Liver (tissue), 9 donors: ENCODE measurements around the gene TTLL4. TPM values are rescaled to one million over a fixed set of nuclear protein-coding genes. Genes with fewer than 3 reads are reported as not detected.
A peak's percentile ranks its signal among the peaks of the same experiment; 100 is the strongest.

Source experiments
- DNase-seq: peaks from one replicate; pipeline ENCODE4 v3.0.0-alpha.2; 2017; ENCODE audit warnings: low spot score
- H3K27ac ChIP-seq, 2 donors: one replicate each; pipeline ENCODE4 v1.7.0; 2013; ENCODE audit warnings: inconsistent platforms in 2 of 2, low read length in 2 of 2, control low read depth in 1 of 2, low read depth in 1 of 2, mild to moderate bottlenecking in 1 of 2
- H3K27me3 ChIP-seq, 4 donors: one replicate each; pipeline versions ENCODE4 v1.6.1 to v1.7.0; 2013; ENCODE audit warnings: low read length in 3 of 4, inconsistent platforms in 1 of 4, mild to moderate bottlenecking in 1 of 4, moderate library complexity in 1 of 4; ENCODE audit not compliant: control insufficient read depth in 4 of 4, insufficient read depth in 4 of 4
- H3K36me3 ChIP-seq, 4 donors: one replicate each; pipeline versions ENCODE4 v1.6.1 to v1.7.0; 2013; ENCODE audit warnings: low read length in 3 of 4, mild to moderate bottlenecking in 3 of 4, low read depth in 1 of 4, moderate library complexity in 1 of 4; ENCODE audit not compliant: control insufficient read depth in 4 of 4, insufficient read depth in 3 of 4
- H3K4me1 ChIP-seq, 4 donors: one replicate each; pipeline versions ENCODE4 v1.6.1 to v1.7.0; 2013; ENCODE audit warnings: low read length in 3 of 4, mild to moderate bottlenecking in 3 of 4, moderate library complexity in 1 of 4; ENCODE audit not compliant: control insufficient read depth in 4 of 4, insufficient read depth in 4 of 4
- H3K4me3 ChIP-seq, 3 donors: one replicate each; pipeline versions ENCODE4 v1.6.1 to v1.7.0; 2013; ENCODE audit warnings: low read length in 3 of 3, control low read depth in 1 of 3, low read depth in 1 of 3, mild to moderate bottlenecking in 1 of 3
- H3K9ac ChIP-seq, 2 donors: one replicate each; pipeline ENCODE4 v1.7.0; 2013; ENCODE audit warnings: low read length in 2 of 2, mild to moderate bottlenecking in 2 of 2, moderate library complexity in 2 of 2, control low read depth in 1 of 2, low read depth in 1 of 2
- H3K9me3 ChIP-seq, 4 donors: one replicate each; pipeline versions ENCODE4 v1.6.1 to v1.7.0; 2013; ENCODE audit warnings: low read length in 3 of 4; ENCODE audit not compliant: control insufficient read depth in 4 of 4
- EGR1 ChIP-seq, 2 donors: IDR thresholded peaks; 2 replicates each; pipeline ENCODE4 v1.6.1; 2016 to 2018; ENCODE audit warnings: antibody characterized with exemption in 2 of 2, low read depth in 2 of 2
- FOXA1 ChIP-seq: IDR thresholded peaks from 2 replicates; pipeline ENCODE4 v1.6.1; 2016; ENCODE audit warnings: antibody characterized with exemption
- FOXA2 ChIP-seq: IDR thresholded peaks from 2 replicates; pipeline ENCODE4 v1.6.1; 2016; ENCODE audit warnings: antibody characterized with exemption
- GABPA ChIP-seq, 2 donors: IDR thresholded peaks in 1 of 2; conservative IDR thresholded peaks in 1 of 2; 2 replicates each; pipeline ENCODE4 v1.6.1; 2016; ENCODE audit warnings: antibody characterized with exemption in 2 of 2, mild to moderate bottlenecking in 1 of 2, moderate library complexity in 1 of 2
- HNF4A ChIP-seq, 2 donors: conservative IDR thresholded peaks; 2 replicates each; pipeline ENCODE4 v1.6.1; 2016; ENCODE audit warnings: antibody characterized with exemption in 2 of 2, mild to moderate bottlenecking in 2 of 2
- HNF4G ChIP-seq: IDR thresholded peaks from 2 replicates; pipeline ENCODE4 v1.6.1; 2016; ENCODE audit warnings: antibody characterized with exemption
- JUND ChIP-seq, 2 donors: IDR thresholded peaks; 2 replicates each; pipeline ENCODE4 v1.6.1; 2016; ENCODE audit warnings: antibody characterized with exemption in 2 of 2
- MAX ChIP-seq: IDR thresholded peaks from 2 replicates; pipeline ENCODE4 v1.6.1; 2016; ENCODE audit warnings: antibody characterized with exemption
- NR2F2 ChIP-seq: IDR thresholded peaks from 2 replicates; pipeline ENCODE4 v1.6.1; 2016; ENCODE audit warnings: antibody characterized with exemption
- RAD21 ChIP-seq, 2 donors: IDR thresholded peaks; 2 replicates each; pipeline ENCODE4 v1.6.1; 2016; ENCODE audit warnings: antibody characterized with exemption in 2 of 2, mild to moderate bottlenecking in 2 of 2
- REST ChIP-seq: IDR thresholded peaks from 2 replicates; pipeline ENCODE4 v1.6.1; 2016; ENCODE audit warnings: antibody characterized with exemption, mild to moderate bottlenecking
- RXRA ChIP-seq, 2 donors: IDR thresholded peaks; 2 replicates each; pipeline ENCODE4 v1.6.1; 2017 to 2018; ENCODE audit warnings: antibody characterized with exemption in 2 of 2, mild to moderate bottlenecking in 1 of 2
- SP1 ChIP-seq: IDR thresholded peaks from 2 replicates; pipeline ENCODE4 v1.6.1; 2018; ENCODE audit warnings: antibody characterized with exemption, mild to moderate bottlenecking
- TAF1 ChIP-seq: conservative IDR thresholded peaks from 2 replicates; pipeline ENCODE4 v1.6.1; 2016; ENCODE audit warnings: antibody characterized with exemption, mild to moderate bottlenecking
- YY1 ChIP-seq: IDR thresholded peaks from 2 replicates; pipeline ENCODE4 v1.6.1; 2016; ENCODE audit warnings: antibody characterized with exemption, mild to moderate bottlenecking
- WGBS: extraction: QIAGEN DNeasy Blood & Tissue Kit; methylation state at CpG from one replicate; pipeline ENCODE4 v1.1.7; 2013; 5-methylcytosine and 5-hydroxymethylcytosine counted together
- polyA plus RNA-seq, 2 donors: library from polyadenylated mRNA; stranded (reverse) in 1 of 2; unstranded in 1 of 2; fragments of 200-250 nt in 1 of 2; fragments of >200 nt in 1 of 2; fragmentation: Nextera tagmentation in 1 of 2; extraction: Ambion mirVana in 1 of 2; gene quantifications; one replicate each; pipeline versions ENCODE4 v1.2.1 to v1.2.3, GENCODE V29; 2013 to 2015
- total RNA-seq, 2 donors: library from RNA; depleted of rRNA; stranded (reverse); fragments of >200 nt; gene quantifications; one replicate each; pipeline ENCODE4 v1.2.3, GENCODE V29; 2014
- TF ChIP-seq, protein P1 (sequence below): IDR thresholded peaks from 2 replicates; pipeline ENCODE4 v1.6.1; 2016; ENCODE audit warnings: antibody characterized with exemption
- TF ChIP-seq, protein P2 (sequence below): IDR thresholded peaks from 2 replicates; pipeline ENCODE4 v1.6.1; 2016; ENCODE audit warnings: antibody characterized with exemption
- TF ChIP-seq, protein P3 (sequence below): fragments of 150-350 bp; IDR thresholded peaks from 2 replicates; pipeline ENCODE4 v1.5.1; 2017; ENCODE audit warnings: improper control_type of control experiment, low read depth, low read length; ENCODE audit not compliant: missing input control
- donor health status: healthy.
- donor health status: healthy.
- donor health status: healthy.
- donor health status: healthy.
- donor health status: healthy.

TTLL4 gene
- total and polyA plus RNA-seq, 4 donors = 5.7 to 14.0 (median 6.6) TPM

- H3K4me1 ChIP-seq = peaks cover 10 to 48% (median 38%) of the 10 kb centered on the region in 4 donors
- no peak for DNase-seq
- H3K9me3 ChIP-seq = no peaks in the 10 kb centered on the region
- H3K27me3 ChIP-seq = no peaks in the 10 kb centered on the region
- TF ChIP-seq, protein P1, sequence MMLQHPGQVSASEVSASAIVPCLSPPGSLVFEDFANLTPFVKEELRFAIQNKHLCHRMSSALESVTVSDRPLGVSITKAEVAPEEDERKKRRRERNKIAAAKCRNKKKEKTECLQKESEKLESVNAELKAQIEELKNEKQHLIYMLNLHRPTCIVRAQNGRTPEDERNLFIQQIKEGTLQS = no peak
- TF ChIP-seq TAF1 (no peak), FOXA2 (peak; percentile 63)
- peak overlapping the region; percentile 84 to 91 for H3K27ac ChIP-seq
- WGBS = 47% methylated on average over 3 of the region's 3 CpGs
- no peak overlapping the region for H3K4me3 ChIP-seq
- peak overlapping the region in 1 of 2 donors; percentile 65 for H3K9ac ChIP-seq
- peaks cover 0 to 14% (median 1%) of the 10 kb centered on the region in 4 donors for H3K36me3 ChIP-seq
These were observed 44.5 kb downstream of the TTLL4 start for GRCh38 chr2:218755198-218755566.

DNA sequence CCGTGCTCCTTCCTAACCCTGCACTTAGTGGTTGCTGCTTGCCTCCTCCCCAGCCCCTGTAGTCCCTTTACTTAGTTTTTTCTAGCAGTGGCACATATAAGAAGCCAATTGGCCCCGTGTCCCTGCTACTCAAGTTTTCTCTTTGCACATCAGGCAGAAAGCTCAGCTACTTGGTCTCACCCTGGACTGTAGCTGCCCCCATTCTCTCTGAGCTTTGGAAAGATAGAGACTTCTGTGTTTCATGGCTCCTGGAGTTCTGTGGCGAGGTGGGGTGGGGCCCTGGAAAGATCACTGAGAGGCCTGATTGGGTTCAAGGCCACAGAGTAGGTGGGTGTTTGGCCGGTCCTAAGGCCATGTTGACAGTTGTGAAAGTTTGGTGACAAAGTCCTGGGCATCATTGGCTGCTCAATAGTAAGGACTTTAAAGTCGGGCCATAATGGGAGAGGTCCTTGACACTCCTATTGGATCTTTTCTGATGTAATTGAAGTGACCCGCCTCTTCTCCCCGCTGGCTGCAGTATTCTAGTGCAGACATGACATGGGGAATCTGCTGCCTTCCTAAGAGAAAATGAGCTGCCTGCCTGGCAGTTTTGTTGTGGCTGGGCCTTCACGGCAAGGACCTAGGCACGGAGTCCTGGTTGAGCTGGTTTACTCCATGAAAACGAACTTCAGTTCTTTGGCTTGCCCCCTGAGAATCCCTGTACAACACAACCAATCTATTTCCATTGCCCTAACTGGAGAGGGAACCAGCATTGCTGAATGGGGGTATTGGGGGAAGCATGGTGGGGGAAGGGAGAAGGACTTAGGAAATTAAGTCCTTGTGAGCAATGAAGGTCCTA is 45.2 kb downstream of the TTLL4 start:
- Histone ChIP-seq H3K9ac (peak overlapping the region in 1 of 2 donors; percentile 65), H3K4me1 (peaks cover 10 to 48% (median 38%) of the 10 kb centered on the region in 4 donors), H3K9me3 (no peaks in the 10 kb centered on the region), H3K27ac (peak overlapping the region; percentile 84 to 91), H3K4me3 (no peak overlapping the region), H3K27me3 (no peaks in the 10 kb centered on the region), H3K36me3 (peaks cover 0 to 12% (median 0%) of the 10 kb centered on the region in 4 donors)
- 41% methylated on average over 10 of the region's 10 CpGs for WGBS
- TF ChIP-seq NR2F2 = peak; percentile 90
- peak; percentile 98 for TF ChIP-seq HNF4G
- TF ChIP-seq, protein P2, sequence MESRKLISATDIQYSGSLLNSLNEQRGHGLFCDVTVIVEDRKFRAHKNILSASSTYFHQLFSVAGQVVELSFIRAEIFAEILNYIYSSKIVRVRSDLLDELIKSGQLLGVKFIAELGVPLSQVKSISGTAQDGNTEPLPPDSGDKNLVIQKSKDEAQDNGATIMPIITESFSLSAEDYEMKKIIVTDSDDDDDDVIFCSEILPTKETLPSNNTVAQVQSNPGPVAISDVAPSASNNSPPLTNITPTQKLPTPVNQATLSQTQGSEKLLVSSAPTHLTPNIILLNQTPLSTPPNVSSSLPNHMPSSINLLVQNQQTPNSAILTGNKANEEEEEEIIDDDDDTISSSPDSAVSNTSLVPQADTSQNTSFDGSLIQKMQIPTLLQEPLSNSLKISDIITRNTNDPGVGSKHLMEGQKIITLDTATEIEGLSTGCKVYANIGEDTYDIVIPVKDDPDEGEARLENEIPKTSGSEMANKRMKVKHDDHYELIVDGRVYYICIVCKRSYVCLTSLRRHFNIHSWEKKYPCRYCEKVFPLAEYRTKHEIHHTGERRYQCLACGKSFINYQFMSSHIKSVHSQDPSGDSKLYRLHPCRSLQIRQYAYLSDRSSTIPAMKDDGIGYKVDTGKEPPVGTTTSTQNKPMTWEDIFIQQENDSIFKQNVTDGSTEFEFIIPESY = peak; percentile 81
- TF ChIP-seq, protein P1 = peak; percentile 69
- peak; percentile 82 to 91 for TF ChIP-seq JUND (IDR thresholded peaks at IDR 0.05)
- peak; percentile 92 for TF ChIP-seq EGR1 (IDR thresholded peaks at IDR 0.05; ENCODE audit: low read depth in 2 of 2)
- TF ChIP-seq RAD21 (IDR thresholded peaks at IDR 0.05) = peak; percentile 55 to 65
- TF ChIP-seq TAF1 = peak; percentile 69
- peak; percentile 95 for TF ChIP-seq FOXA1
- peak; percentile 95 for TF ChIP-seq FOXA2
- TF ChIP-seq, protein P3, sequence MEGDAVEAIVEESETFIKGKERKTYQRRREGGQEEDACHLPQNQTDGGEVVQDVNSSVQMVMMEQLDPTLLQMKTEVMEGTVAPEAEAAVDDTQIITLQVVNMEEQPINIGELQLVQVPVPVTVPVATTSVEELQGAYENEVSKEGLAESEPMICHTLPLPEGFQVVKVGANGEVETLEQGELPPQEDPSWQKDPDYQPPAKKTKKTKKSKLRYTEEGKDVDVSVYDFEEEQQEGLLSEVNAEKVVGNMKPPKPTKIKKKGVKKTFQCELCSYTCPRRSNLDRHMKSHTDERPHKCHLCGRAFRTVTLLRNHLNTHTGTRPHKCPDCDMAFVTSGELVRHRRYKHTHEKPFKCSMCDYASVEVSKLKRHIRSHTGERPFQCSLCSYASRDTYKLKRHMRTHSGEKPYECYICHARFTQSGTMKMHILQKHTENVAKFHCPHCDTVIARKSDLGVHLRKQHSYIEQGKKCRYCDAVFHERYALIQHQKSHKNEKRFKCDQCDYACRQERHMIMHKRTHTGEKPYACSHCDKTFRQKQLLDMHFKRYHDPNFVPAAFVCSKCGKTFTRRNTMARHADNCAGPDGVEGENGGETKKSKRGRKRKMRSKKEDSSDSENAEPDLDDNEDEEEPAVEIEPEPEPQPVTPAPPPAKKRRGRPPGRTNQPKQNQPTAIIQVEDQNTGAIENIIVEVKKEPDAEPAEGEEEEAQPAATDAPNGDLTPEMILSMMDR = no peak
- peak; percentile 99 for TF ChIP-seq SP1
- TF ChIP-seq YY1 = peak; percentile 92
- peak; percentile 99 for TF ChIP-seq HNF4A (conservative IDR thresholded peaks at IDR 0.05)
- peak in 1 of 2 donors; percentile 22 for TF ChIP-seq GABPA (IDR thresholded peaks at IDR 0.05 in 1 of 2, conservative IDR thresholded peaks at IDR 0.05 in 1 of 2)
- peak; percentile 99 for TF ChIP-seq RXRA (IDR thresholded peaks at IDR 0.05)
- peak; percentile 86 for TF ChIP-seq REST
- peak; percentile 59 for TF ChIP-seq MAX
- peak; percentile 58 for DNase-seq
